Body of pancreas (tissue), 4 donors: ENCODE measurements around the gene VWA8.

Source experiments
- CTCF ChIP-seq, 7 experiments: fragments of 450-650 bp in 4 of 7; fragments of 200-600 bp in 3 of 7; sonication (generic) in 3 of 7; IDR thresholded peaks; one replicate each; pipeline ENCODE4 v1.5.1; 2016 to 2019; ENCODE audit warnings: antibody characterized with exemption in 7 of 7
- POLR2A ChIP-seq, 3 donors: fragments of 450-650 bp; IDR thresholded peaks; one replicate each; pipeline ENCODE4 v1.6.1; 2016; ENCODE audit warnings: antibody characterized with exemption in 3 of 3, mild to moderate bottlenecking in 2 of 3

DNA sequence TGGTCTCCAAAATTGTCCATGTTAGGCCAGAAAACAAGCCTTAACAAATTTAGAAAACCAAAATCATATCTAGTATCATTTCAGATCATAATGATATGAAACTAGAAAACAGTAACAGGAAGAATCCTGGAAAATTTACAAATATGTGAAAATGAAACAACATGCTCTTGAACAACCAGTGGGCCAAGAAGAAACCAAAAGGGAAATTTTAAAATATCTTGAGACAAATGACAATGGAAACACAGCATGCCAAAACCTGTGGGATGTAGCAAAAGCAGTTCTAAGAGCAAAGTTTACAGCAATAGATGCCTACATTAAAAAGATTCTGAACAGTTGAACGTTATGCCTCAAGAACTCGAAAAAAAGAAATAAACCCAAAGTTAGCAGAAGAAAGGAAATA is 32.6 kb downstream of the VWA8 start:
- TF ChIP-seq CTCF (IDR thresholded peaks at IDR 0.05) (no peak), POLR2A (IDR thresholded peaks at IDR 0.05) (no peak)
